CD4-positive, alpha-beta T cell (primary cell): ENCODE measurements around the gene TNK2. TPM values are rescaled to one million over a fixed set of nuclear protein-coding genes. Genes with fewer than 3 reads are reported as not detected.

Source experiments
- ATAC-seq: fragments of 200-7000 bp; cut with Tn5 transposase; one replicate; pipeline ENCODE4 v1.10.0; 2022; ENCODE audit warnings: mild to moderate bottlenecking; ENCODE audit not compliant: poor library complexity
- CTCF ChIA-PET: fragments of 350-600 bp; sonication (Branson Sonifier 250); formaldehyde crosslinking; loops from one replicate; lab custom pipeline; 2021; ENCODE audit warnings: antibody characterized with exemption, inconsistent platforms; lab: Charles Lee
- POLR2A ChIA-PET: fragments of 350-600 bp; sonication (Branson Sonifier 250); formaldehyde crosslinking; loops from one replicate; lab custom pipeline; 2021; ENCODE audit warnings: antibody characterized with exemption, inconsistent platforms; lab: Charles Lee
- DNase-seq, 14 experiments: peaks; one replicate each; pipeline ENCODE4 v3.0.0-alpha.2; 2013 to 2020; ENCODE audit warnings: mixed read lengths in 2 of 14
- H3K27ac ChIP-seq, 2 donors: one replicate each; pipeline versions ENCODE4 v1.5.1 to v1.7.0; 2013; ENCODE audit warnings: low read length in 2 of 2, low read depth in 1 of 2, mild to moderate bottlenecking in 1 of 2
- H3K27me3 ChIP-seq, 2 experiments: 1 replicate in 1 of 2; 2 replicates in 1 of 2; pipeline versions ENCODE4 v1.6.1 to v1.7.0; 2013; ENCODE audit warnings: low read length in 2 of 2, control low read depth in 1 of 2, mild to moderate bottlenecking in 1 of 2, moderate library complexity in 1 of 2; ENCODE audit not compliant: insufficient read depth in 2 of 2, control insufficient read depth in 1 of 2
- H3K36me3 ChIP-seq: one replicate; pipeline ENCODE4 v1.6.1; 2013; ENCODE audit warnings: low read length, control low read depth; ENCODE audit not compliant: insufficient read depth
- H3K4me1 ChIP-seq: one replicate; pipeline ENCODE4 v1.6.1; 2013; ENCODE audit warnings: low read length, control low read depth; ENCODE audit not compliant: insufficient read depth
- H3K4me3 ChIP-seq: one replicate; pipeline ENCODE4 v1.5.1; 2013; ENCODE audit warnings: mild to moderate bottlenecking, low read length, moderate library complexity
- H3K9me3 ChIP-seq, 2 experiments: 1 replicate in 1 of 2; 2 replicates in 1 of 2; pipeline versions ENCODE4 v1.6.1 to v1.7.0; 2013; ENCODE audit warnings: low read length in 2 of 2, mild to moderate bottlenecking in 2 of 2, control low read depth in 1 of 2, moderate library complexity in 1 of 2; ENCODE audit not compliant: control insufficient read depth in 1 of 2, insufficient read depth in 1 of 2
- H3K27ac Mint-ChIP-seq: one replicate; pipeline ENCODE4 v1.8.0; 2020; ENCODE audit warnings: mixed read lengths
- H3K27me3 Mint-ChIP-seq: one replicate; pipeline ENCODE4 v1.8.0; 2021; ENCODE audit warnings: mixed read lengths
- H3K36me3 Mint-ChIP-seq: one replicate; pipeline ENCODE4 v1.8.0; 2021; ENCODE audit warnings: low read depth, mixed read lengths
- H3K4me1 Mint-ChIP-seq: one replicate; pipeline ENCODE4 v1.8.0; 2021; ENCODE audit warnings: low read depth, mixed read lengths
- H3K4me3 Mint-ChIP-seq: one replicate; pipeline ENCODE4 v1.8.0; 2020; ENCODE audit warnings: mild to moderate bottlenecking, mixed read lengths
- H3K9me3 Mint-ChIP-seq: one replicate; pipeline ENCODE4 v1.8.0; 2020; ENCODE audit warnings: mixed read lengths
- CTCF ChIP-seq: fragments of 200-600 bp; IDR thresholded peaks from one replicate; pipeline ENCODE4 v1.8.0; 2022; ENCODE audit warnings: antibody characterized with exemption, mild to moderate bottlenecking
- intact Hi-C, 2 experiments: fragments of 100-400 bp; cut with DNase I in 1 of 2; cut with micrococcal nuclease in 1 of 2; formaldehyde crosslinking; loops; one replicate each; pipeline versions ENCODE4 v1.15.1 to v1.9.0; 2023 to 2025; cut with DNase I, micrococcal nuclease
- total RNA-seq, 174 experiments: library from RNA in 2 of 174; stranded (reverse) in 2 of 174; gene quantifications; one replicate each; pipeline ENCODE4 v1.2.3 and lab custom pipeline; 2021 to 2026

Gene TNK2
- total RNA-seq, 2 experiments from 2014 or later = 161 to 171 TPM

GRCh38 chr3:195856410-195857084 lies 51.8 kb downstream of the TNK2 start:
- Mint-ChIP-seq H3K4me1 (peaks cover 5% of the 10 kb centered on the region), H3K27ac (no peak overlapping the region), H3K4me3 (no peak overlapping the region), H3K27me3 (no peaks in the 10 kb centered on the region), H3K36me3 (no peaks in the 10 kb centered on the region), H3K9me3 (no peaks in the 10 kb centered on the region)
- no peak for ATAC-seq
- POLR2A ChIA-PET = no interaction called here
- no peaks in the 10 kb centered on the region for H3K9me3 ChIP-seq
- TF ChIP-seq CTCF = no peak
- H3K4me1 ChIP-seq = peaks cover 11% of the 10 kb centered on the region
- H3K27me3 ChIP-seq = no peaks in the 10 kb centered on the region
- no peaks in the 10 kb centered on the region for H3K36me3 ChIP-seq
- intact Hi-C loops = loop anchor here (5.0 to 10.0 kb wide), 4 partner anchors 141 to 584 kb away; partner anchors contain the start of gene XXYLT1 (in 1 of the 2)
- no peak overlapping the region for H3K27ac ChIP-seq
- CTCF ChIA-PET = interaction anchor here (1.2 kb wide), 2 partner anchors 58 to 59 kb away, joined by 4 to 5 read pairs; no protein-coding TSS in a partner anchor
- H3K4me3 ChIP-seq = no peak overlapping the region
- DNase-seq = no peak

DNA sequence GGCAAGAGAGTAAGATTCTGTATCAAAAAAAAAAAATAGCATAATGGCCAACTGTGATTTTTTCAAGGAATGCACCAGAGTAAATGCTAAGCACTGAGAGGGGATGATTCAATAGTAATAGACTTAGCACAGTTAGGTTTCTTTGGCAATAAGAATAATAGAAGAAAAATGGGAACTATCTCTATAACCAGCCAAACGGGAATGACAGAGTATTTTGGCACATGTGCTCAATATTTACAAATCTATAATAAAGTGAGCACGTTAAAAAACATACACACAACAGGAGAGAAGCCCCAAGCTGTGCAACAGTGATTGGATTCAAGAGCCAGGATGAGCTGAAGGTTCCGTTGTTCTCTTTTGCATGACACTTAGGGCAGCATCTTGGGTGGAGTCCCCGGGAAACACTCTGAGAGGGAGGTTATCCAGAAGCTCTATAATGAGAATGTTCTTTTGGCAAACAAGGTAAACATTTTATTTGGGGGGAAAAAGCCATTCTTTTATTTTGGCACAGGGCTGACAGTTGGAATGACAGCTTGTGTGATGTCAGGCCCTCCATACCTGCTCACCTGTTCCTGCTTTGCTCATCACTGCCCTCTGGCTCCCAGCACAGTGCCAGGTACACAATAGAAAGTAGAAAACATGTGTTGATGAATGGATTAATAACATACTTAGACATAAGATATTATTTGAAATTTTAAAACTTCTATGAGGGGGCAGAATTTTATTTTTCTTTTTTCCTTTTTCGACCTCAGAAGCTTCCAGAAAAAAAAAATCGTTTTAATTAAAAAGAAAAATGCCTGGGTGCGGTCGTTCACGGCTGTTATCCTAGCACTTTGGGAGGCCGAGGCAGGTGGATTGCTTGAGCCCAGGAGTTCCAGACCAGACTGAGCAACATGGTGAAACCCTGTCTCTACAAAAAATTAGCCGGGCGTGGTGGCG lies 52.6 kb downstream of the TNK2 start:
- Histone ChIP-seq H3K4me1 (peaks cover 16% of the 10 kb centered on the region), H3K9me3 (no peaks in the 10 kb centered on the region), H3K27ac (no peak overlapping the region), H3K27me3 (no peaks in the 10 kb centered on the region), H3K36me3 (no peaks in the 10 kb centered on the region), H3K4me3 (no peak overlapping the region)
- H3K9me3 Mint-ChIP-seq = no peaks in the 10 kb centered on the region
- ATAC-seq = no peak
- no peak overlapping the region for H3K4me3 Mint-ChIP-seq
- CTCF ChIA-PET = interaction anchor here (1.1 to 1.2 kb wide), 2 partner anchors 59 to 585 kb away, joined by 3 to 5 read pairs; partner anchors contain the start of gene XXYLT1
- H3K36me3 Mint-ChIP-seq = no peaks in the 10 kb centered on the region
- peaks cover 10% of the 10 kb centered on the region for H3K4me1 Mint-ChIP-seq
- POLR2A ChIA-PET = no interaction called here
- intact Hi-C loops = loop anchor here (5.0 to 10.0 kb wide), 4 partner anchors 142 to 583 kb away; partner anchors contain the start of gene XXYLT1 (in 1 of the 2)
- no peak for TF ChIP-seq CTCF
- peak in 1 of 14 experiments; percentile 6 for DNase-seq
- H3K27me3 Mint-ChIP-seq = peaks cover 4% of the 10 kb centered on the region
- H3K27ac Mint-ChIP-seq = no peak overlapping the region

DNA sequence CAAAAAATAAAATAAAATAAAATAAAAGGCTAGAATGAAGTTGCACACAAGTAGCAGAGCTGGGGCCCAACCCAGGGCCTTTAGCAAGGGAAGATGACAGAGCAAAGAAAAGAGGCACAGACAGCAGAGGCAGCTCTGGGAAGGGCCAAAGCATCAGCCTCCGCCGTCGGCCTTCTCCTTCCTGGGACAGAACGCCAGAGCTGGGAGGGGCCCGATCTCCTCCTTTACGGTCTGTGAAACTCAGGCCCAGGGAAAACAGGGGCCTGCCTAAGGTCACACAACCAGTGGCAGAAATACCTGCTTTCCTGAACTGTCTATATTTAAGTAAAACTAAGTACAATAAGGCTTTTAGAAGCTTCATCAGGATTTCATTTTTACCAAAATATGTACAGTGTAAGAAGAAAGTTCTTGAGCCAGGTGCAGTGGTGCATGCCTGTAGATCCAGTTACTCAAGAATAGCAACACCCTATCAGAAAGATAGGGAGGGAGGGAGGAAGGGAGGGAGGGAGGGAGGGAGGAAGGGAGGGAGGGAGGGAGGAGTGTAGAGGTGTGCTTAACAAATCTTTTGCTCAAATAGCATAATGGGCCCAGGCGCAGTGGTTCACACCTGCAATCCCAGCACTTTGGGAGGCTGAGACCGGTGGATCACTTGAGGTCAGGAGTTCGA lies 53.6 kb downstream of the TNK2 start:
- CTCF ChIA-PET = interaction anchor here (1.1 kb wide), 1 partner anchor 584 kb away, joined by 3 read pairs; the partner anchor contains the start of gene XXYLT1
- POLR2A ChIA-PET = no interaction called here
- ATAC-seq = no peak

More for the DNA sequence above, 53.6 kb downstream of the TNK2 start:
- no peak overlapping the region for H3K4me3 ChIP-seq
- no peak for DNase-seq
- Mint-ChIP-seq H3K9me3 (no peaks in the 10 kb centered on the region), H3K36me3 (no peaks in the 10 kb centered on the region), H3K4me1 (peaks cover 11% of the 10 kb centered on the region), H3K4me3 (no peak overlapping the region), H3K27me3 (peaks cover 5% of the 10 kb centered on the region), H3K27ac (no peak overlapping the region)
- no peak overlapping the region for H3K27ac ChIP-seq
- intact Hi-C loops = loop anchor here (5.0 to 10.0 kb wide), 5 partner anchors 143 to 582 kb away; partner anchors contain the start of gene XXYLT1 (in 1 of the 2)
- no peaks in the 10 kb centered on the region for H3K9me3 ChIP-seq
- H3K27me3 ChIP-seq = no peaks in the 10 kb centered on the region
- no peaks in the 10 kb centered on the region for H3K36me3 ChIP-seq
- TF ChIP-seq CTCF = no peak
- H3K4me1 ChIP-seq = peaks cover 14% of the 10 kb centered on the region
